Activated naive CD4-positive, alpha-beta T cell treated with Interleukin-2 at 50 U/mL for 16 hours (primary cell): Measurements from ENCODE around the gene ZNF267.
A peak's percentile ranks its signal among the peaks of the same experiment; 100 is the strongest.
"Not testable (repeated sequence)": the region's sequence is repeated elsewhere in the genome, so short reads cannot be mapped to it uniquely, and the experiment has no call there.

Experiments used
- DNase-seq: peaks from one replicate; pipeline ENCODE4 v3.0.0-alpha.2; 2020

Gene ZNF267

GRCh38 chr16:31880322-31880979 is 6.8 kb downstream of the ZNF267 start:
- DNase-seq, result peak; percentile 54

DNA sequence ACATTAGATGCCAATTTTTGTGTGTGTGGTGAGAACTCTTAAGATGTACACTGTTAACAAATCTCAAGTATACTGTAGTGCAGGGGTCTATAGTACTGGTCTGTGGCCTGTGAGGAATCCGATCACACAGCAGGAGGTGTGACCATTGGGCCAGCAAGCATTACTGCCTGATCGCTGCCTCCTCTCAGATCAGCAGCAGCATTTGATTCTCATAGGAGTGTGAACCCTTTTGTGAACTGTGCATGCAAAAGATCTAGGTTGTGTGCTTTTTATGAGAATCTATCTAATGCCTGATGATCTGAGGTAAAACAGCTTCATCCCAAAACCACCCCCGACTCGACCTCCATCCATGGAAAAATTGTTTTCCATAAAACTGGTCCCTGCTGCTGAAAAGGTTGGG is 12.6 kb downstream of the ZNF267 start:
- DNase-seq, result no peak

GRCh38 chr16:31888735-31889134 is 15.1 kb downstream of the ZNF267 start:
- no peak for DNase-seq

- DNase-seq, result not testable (repeated sequence)
Observed at GRCh38 chr16:31892111-31892510, 18.5 kb downstream of the ZNF267 start.

DNA sequence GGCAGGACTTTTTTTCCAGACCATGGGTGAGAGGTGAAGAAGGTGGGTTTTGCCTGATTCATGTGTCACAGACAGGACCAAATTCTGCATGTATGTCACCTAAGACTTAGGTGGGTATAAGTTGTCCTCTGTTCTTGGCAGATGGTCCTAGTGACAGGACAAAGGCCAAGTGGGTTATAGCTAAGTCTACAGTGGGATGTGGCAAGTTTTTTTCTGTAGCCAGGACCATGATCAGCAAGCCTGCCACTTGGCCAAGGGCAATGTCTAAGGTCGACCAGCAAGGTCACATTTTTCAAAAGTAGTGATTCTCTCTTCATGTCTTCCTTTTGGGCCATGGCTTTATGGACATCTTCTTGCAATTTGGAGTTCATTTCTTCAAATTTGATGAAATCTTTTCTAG is 20.2 kb downstream of the ZNF267 start:
- no peak for DNase-seq

- DNase-seq, result no peak
Observed at GRCh38 chr16:31897283-31897682, 23.7 kb downstream of the ZNF267 start.

DNA sequence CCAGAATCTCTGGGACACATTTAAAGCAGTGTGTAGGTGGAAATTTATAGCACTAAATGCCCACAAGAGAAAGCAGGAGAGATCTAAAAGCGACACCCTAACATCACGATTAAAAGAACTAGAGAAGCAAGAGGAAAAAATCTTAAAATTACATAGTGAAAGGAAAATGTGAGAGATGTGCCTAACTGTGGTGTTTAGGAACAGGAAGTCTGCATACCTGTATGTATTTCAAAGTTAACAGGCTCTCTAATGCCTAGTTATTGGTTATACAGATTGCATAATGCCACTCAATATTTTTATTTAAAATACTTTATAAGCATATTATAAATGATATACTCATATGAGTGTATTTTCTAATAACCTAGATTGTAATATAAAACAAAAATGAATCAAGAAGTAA is 25.9 kb downstream of the ZNF267 start:
- no peak for DNase-seq

- DNase-seq, result not testable (repeated sequence)
Observed at GRCh38 chr16:31904571-31904970, 31.0 kb downstream of the ZNF267 start.

- DNase-seq, result no peak
Observed at GRCh38 chr16:31913668-31914067, 40.1 kb downstream of the ZNF267 start.

- no peak for DNase-seq
Observed at GRCh38 chr16:31916056-31916488, 42.5 kb downstream of the ZNF267 start.

- no peak for DNase-seq
Observed at GRCh38 chr16:31920373-31920772, 46.8 kb downstream of the ZNF267 start.

GRCh38 chr16:31951806-31952205 is 78.2 kb downstream of the ZNF267 start:
- not testable (repeated sequence) for DNase-seq

DNA sequence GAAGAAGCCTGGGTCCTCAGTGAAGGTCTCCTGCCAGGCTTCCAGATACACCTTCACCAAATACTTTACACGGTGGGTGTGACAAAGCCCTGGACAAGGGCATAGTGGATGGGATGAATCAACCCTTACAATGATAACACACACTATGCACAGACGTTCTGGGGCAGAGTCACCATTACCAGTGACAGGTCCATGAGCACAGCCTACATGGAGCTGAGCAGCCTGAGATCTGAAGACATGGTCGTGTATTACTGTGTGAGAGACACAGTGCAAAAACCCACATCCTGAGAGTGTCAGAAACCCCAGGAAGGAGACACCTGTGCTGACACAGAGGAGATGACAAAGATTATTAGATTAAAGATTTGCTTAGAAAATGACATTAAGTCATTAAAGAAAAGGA is 78.6 kb downstream of the ZNF267 start:
- peak; percentile 12 for DNase-seq

GRCh38 chr16:31956221-31956620 is 82.6 kb downstream of the ZNF267 start:
- peak; percentile 17 for DNase-seq

GRCh38 chr16:31960186-31960910 is 86.7 kb downstream of the ZNF267 start:
- DNase-seq, result not testable (repeated sequence)
